NCI-H1694 (cell line): ENCODE measurements around the gene FAM161A.
"Not testable (repeated sequence)": the region's sequence is repeated elsewhere in the genome, so short reads cannot be mapped to it uniquely, and the experiment has no call there.

Experiments used
- DNase-seq: peaks from one replicate; lab custom pipeline; 2025; lab: John Stamatoyannopoulos, UW

Gene FAM161A

DNA sequence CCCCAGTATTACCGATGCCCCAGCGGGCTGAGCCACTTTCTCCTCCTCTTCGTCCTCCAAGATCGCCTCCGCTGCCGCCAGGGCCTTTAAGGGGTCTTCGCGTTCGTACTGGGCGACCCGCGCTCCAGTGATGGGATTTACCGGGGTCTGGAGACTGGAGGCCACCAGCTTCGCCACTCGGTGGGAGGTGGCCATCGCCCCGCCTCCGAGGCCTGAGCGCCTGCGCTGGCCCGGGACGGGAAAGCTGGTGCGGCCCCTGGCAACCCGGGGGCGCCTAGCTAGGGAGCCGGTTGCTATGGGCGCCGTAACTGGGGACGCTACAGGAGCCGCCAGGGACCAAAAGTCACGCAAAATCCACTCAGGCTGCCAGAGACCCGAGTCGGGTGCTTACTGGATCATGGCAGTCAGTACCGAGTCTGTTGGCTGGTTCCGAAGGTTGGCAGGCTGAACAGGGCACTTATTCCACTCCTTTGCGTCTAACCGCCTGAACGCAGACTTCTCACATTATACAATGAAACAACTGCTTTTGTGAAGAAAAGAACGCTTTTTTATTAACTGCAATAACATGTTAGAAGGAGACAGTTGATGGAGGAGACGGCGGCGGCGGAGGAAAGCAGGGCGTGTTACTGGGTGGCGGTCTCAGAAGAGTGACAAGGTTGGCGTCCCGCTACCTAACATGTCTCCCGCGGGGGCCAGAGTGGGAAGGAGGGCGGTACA, at the start of gene FAM161A:
TSS of gene FAM161A (minus strand) at position 214 of the 717 bp plus-strand sequence. CDS start at position 195, 19 bp downstream.
- peak; percentile 73 for DNase-seq

DNA sequence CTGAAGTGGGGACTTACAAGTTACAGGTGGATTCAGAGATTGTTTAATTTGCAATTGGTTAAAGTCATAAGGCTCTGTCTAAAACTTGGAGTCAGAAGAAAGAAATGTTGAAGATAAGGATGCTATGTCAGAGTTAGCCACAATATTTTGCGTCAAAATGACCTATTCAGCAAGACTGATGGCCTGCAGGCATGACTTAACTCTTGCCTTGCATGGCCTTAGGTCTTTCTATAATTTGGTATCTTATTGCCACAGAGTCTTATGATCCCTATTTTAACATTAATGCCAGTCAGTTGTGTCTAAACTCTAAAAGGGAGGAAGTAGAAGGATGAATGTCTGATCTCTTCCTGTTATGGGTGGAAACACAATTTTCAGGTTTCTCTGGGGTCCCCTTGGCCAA, 46.4 kb upstream of the FAM161A start:
- DNase-seq = no peak

- DNase-seq = peak; percentile 45
Observed at GRCh38 chr2:61898810-61899209, 45.0 kb upstream of the FAM161A start.

GRCh38 chr2:61888267-61889055, 34.6 kb upstream of the FAM161A start, which contains the start of gene CCT4:
CCT4 (minus strand) TSS chr2:61888656; CDS start chr2:61888507, 149 bp downstream.
- peak; percentile 77 for DNase-seq

- peak; percentile 21 for DNase-seq
Observed at GRCh38 chr2:61887717-61888266, 33.9 kb upstream of the FAM161A start.

DNA sequence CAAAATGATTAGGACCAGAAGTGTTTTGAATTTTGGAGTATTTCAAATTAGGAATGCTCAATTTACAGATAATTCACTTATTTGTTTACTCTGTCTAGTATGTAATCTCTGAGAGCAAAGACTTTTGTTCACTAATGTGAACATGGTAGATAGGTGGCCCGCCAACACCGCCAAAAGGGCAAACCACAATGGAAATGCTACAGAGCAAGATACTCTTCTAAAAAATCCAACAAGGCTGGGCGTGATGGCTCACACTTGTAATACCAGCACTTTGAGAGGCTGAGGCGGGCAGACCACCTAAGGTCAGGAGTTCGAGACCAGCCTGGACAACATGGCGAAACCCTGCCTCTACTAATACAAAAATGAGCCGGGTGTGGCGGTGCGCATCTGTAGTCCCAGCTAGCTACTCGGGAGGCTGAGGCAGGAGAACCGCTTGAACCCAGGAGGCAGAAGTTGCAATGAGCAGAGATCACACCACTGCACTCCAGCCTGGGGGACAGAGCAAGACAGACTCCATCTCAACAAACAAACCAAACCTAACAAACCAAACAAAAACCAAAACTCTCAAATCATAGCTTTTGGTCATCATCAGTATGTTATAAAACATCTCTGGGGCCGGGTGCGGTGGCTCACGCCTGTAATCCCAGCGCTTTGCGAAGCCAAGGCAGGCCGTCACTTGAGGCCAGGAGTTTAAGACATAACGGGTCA, 32.2 kb upstream of the FAM161A start:
- no peak for DNase-seq

DNA sequence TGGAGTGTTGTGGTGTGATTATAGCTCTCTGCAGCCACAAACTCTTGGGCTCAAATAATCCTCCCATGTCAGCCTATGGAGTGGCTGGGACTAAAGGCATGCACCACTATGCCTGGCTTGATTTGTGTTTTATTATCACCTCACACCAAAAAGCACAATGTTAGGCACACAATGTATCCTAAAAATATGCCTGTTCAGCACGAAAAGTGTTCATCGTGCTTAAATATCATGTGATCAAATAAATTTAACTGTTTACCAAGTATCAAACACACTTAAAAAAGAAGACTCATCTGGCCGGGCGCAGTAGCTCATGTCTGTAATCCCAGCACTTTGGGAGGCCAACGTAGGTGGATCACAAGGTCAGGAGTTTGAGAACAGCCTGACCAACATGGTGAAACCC, 29.0 kb upstream of the FAM161A start:
- no peak for DNase-seq

DNA sequence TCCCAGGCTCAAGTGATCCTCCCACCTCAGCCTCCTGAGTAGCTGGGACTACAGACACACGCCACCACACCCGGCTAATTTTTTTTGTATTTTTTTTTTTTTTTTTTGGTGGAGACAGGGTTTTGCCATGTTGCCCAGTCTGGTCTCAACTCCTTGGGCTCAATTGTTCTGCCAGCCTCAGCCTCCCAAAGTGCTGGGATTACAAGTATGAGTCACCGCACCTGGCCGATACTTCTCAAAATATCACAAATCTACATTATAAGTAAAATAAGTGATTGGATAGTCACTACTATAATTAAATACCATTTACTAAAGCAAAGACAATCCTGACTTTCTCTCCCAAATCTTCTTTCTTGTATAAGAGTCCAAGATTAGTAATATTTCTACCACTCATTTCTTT, 25.5 kb upstream of the FAM161A start:
- not testable (repeated sequence) for DNase-seq

- no peak for DNase-seq
Observed at GRCh38 chr2:61878761-61879160, 24.9 kb upstream of the FAM161A start.

GRCh38 chr2:61877571-61878245, 23.8 kb upstream of the FAM161A start:
- DNase-seq = no peak

DNA sequence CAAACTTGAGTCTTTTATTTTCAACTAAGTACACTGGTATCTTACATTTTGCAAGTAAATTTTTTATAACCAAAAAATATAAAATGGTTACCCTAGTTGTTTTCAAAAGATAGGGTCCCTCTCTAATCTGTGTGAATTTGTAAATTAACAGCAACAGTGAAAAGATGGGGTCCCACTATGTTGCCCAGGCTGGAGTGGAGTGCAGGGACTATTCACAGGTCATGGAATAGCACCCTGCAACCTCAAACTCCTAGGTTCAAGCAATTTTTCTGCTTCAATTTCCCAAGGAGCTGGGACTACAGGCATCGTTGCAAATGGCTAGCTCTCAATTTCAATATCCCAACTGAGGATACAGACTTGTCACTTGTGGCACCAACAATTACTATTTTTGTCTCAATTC, 22.5 kb upstream of the FAM161A start:
- no peak for DNase-seq

- DNase-seq = not testable (repeated sequence)
Observed at GRCh38 chr2:61866482-61867089, 12.7 kb upstream of the FAM161A start.

GRCh38 chr2:61862085-61862484, 8.2 kb upstream of the FAM161A start:
- no peak for DNase-seq

- DNase-seq = no peak
Observed at GRCh38 chr2:61857224-61857623, 3.4 kb upstream of the FAM161A start.

DNA sequence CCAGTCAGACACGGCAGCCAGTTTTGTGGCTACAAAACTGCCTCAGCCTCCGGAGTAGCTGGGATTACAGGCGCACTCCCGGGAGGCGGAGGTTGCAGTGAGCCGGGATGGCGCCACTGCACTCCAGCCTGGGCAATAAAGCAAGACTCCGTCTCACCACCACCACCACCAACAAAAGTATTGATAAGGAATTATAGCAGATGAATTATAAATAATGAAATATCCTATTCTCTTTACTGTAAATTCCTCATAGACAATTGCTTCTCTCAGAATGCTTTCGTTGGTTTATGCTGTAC, 1.4 kb upstream of the FAM161A start:
- DNase-seq = no peak

DNA sequence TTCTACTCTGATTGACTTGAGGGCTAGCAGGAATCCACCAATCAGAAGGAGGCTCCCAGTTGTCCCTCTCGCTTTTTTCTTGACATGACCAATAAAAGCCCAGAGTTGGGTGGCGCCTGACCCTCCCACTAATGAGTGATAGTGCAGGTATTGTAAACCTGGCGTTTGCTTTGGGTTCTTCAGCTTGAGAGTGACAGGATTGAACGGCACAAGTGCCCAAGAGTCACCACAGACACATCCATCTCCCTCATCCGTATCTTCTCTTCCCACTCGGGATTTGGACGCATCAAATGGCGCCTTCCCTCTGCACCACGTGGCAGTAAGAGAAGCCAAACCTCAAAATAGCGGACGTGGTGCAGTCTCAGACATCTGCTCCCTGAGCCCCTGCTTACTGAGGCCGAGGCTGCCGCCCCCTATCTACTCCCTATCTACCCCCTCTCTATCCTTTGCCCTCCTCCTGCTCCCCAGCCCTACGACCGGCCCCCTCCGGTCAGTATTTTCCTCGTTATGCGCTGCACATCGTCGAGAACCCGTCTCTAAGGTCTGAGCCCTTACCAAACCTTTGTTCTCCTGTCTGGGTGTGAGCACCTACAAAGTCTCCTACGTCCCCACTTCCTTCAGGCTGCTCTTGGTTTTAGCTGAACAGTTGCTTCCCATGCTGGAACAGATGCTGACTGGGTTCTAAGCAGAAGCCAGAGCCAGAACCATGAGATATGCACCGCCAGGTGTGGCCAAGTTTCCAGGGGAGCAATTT, 881 bp upstream of the FAM161A start:
- peak; percentile 99 for DNase-seq

GRCh38 chr2:61853086-61853846, 594 bp downstream of the FAM161A start:
- peak; percentile 8 for DNase-seq

GRCh38 chr2:61851270-61851669, 2.6 kb downstream of the FAM161A start:
- DNase-seq = not testable (repeated sequence)

DNA sequence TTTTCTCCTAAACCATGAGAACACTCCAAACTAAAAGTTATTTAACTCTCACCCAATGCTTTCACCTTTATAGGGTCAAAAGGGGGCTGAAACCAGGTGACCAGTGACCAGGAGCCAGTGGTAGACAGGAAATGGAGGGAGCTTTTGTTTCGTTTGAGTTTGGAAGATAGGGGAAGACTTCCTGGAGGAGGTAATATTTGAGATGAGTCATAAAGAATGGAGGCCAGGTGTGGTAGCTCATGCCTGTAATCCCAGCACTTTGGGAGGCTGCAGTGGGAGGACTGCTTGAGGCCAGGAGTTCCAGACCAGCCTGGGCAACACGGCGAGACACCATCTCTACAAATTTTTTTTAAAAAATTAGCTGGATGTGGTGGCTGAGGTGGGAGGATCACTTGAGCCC, 8.5 kb downstream of the FAM161A start:
- DNase-seq = no peak

DNA sequence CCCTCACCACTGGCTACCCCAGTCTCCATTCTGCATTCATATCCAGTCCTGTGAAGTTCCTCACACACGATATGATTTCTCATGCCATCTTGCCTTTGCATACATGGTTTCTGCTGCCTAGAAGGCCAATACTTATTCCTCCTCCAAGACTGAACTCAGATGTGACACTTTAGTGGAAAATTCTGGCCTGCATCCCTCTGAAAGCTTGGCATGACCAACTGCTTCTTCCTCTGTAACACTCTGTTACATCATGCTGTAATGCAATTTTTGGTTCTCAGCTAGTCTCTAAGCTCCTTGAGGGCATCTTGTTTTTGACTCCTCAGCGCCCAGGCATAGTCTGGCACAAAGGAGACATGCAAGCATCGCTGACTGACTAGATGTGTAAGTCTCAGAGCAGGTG, 12.6 kb downstream of the FAM161A start:
- no peak for DNase-seq
